ENCODE results near the gene ERG.

Gene ERG

DNA sequence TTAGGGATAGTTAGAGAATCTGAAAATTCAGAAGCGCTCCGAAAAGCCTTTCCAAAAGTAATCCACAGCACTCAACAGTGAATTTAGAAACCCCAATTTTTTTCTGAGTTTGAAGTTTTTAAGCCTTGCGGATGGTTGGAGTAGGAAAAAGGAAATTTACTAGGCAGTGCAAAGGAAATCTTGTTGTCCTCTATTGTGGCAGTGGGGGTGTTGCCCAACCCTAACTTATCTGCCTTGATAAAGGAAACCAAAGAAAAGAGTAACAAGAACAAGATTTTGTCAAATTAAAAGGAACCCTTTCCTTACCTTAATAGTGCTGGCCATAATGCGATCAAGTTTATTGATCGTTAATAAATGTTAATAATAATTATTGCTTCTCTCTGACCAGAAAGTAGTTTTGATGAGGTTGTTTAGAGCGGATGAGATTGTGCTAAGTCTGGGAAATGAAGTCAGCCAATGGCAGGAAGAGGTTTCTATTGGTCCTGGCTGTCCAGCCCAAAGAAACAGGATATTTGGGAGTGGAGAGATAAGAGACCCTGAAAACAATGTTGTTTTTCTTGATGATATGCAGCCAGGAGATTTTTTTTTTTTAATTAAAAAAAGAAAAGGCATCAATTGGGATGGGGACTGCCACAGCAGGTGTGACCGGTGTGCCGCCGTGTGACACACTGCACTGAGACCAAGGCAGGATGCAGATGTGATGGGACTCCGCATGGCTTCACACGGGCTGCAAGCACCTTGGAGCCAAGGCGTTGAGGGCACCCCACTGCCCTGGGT is at the start of gene ERG:
TSS of gene ERG (minus strand) at position 421 of the 777 bp plus-strand sequence. CDS start at position 324, 97 bp downstream.
- no peak for DNase-seq

- DNase-seq = no peak
Observed at GRCh38 chr21:38544661-38545060, 46.4 kb upstream of the ERG start.

DNA sequence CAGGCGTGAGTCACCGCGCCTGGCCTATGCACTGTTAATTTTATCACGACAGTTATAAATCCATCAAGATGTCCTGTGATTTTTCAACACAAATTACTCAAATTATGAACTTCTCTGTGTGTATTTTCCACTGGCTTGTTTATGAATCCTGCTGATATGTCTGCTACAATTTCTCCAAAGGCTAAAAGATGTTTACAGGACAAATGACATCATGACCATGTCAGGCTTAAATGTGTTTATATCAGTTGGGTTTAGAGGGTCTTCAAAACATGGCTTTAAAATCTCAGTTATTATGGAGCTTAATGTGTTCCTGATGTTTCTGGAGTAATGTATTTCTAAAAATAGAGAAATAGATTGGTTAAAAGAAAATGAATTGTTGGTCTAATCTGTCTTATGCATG is 44.0 kb upstream of the ERG start:
- DNase-seq = no peak

GRCh38 chr21:38538353-38538752 is 40.1 kb upstream of the ERG start:
- no peak for DNase-seq

- no peak for DNase-seq
Observed at GRCh38 chr21:38534591-38534990, 36.3 kb upstream of the ERG start.

DNA sequence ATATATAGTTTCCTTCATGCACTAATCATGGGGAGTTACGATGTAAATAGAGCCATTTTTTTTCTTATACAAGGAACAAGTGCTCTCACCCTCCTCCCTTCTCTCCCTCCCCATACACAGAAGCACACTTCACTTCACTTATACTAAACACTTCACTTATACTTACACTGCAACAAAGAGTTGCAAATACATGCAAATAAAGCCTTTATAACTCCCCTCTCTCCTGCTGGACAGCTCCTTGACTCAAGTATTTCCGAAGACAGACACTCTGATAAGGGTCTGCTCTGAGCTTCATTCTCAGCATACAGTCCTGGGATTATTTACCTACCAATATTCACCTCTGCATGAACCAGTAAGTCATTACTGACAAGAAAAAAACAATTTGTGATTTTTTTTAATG is 35.6 kb upstream of the ERG start:
- DNase-seq = no peak

GRCh38 chr21:38531591-38531990 is 33.3 kb upstream of the ERG start:
- DNase-seq = no peak

- DNase-seq = no peak
Observed at GRCh38 chr21:38531039-38531541, 32.8 kb upstream of the ERG start.

DNA sequence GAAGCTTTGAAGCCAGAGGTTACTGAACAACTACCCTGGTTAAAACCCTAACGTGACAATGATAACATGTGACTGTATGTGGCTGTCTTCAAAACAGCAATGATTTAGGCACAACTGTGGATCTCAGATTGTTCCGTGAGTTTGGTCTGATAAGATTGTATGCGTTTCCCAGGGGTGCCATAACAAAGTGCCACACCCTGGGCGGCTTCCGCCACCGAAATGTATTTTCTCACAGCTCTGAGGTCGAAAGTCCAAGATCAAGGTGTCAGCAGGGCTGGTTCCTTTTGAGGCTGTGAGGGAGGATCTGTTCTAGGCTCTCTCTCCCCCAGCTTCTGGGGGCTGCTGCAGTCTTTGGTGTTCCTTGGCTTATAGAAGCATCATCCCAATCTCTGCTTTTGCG is 29.5 kb upstream of the ERG start:
- DNase-seq = no peak

DNA sequence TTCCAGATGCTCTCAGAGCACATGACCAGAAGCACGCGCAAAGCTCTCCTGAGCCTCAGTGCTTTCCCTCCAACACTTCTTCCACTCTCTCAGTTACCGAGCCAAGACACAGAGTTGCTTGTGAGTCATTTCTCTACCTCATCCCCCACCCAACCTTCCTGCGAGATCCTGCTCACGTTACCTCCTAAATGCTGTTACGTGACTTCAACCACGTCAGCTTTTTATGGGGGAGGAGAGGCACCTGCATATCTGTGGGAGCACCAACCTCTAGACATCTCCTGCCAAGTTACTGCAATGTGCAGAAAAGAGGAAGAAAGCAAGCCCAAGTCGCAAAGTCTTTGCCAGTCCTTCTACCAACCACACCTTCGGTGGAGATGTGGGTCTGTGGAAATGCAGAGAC is 27.2 kb upstream of the ERG start:
- no peak for DNase-seq

GRCh38 chr21:38524168-38525153 is 26.2 kb upstream of the ERG start:
- no peak for DNase-seq

DNA sequence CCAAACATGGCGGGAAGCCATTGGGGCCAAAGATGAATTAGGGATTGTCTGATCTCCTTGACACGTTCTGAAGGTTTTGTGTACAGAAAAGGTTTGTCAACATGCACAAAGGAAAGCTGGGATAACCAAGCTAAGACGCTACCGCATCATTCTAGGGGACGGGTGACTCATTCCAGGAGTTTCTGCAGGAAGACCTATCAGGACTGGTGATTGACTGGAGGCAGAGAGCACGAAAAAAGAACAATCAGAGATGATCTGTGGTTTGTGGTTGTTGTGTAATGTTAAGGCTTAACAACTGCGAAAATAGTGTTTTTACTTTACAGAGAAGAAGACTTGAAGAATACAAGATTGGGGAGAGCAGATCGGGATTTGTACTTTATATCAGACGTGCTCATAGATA is 22.2 kb upstream of the ERG start:
- no peak for DNase-seq

DNA sequence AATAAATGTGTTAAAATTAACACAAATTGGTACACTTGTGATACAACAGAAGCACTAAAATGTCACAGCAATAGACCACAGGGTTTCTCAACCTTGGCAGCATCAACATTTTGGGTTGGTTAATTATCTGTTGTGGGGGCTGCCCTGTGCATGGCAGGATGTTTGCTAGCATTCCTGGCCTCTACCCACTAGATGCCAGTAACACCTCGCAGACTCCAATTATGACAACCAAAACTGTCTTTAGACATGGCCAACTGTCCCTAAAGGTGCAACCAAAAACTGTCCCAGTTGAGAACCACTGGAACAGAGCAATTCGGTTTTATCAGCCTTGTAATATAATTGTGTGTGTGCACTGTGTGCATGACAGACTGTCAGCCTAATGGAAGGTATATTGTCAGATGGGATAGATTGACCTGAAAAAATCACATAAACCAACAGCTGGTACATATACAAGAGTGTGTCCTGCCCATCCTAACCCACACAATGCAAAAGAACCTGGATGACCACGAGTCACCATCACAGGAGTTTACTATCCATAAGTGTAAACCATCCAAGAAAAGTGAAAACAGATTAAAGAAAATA is 13.5 kb upstream of the ERG start:
- no peak for DNase-seq

DNA sequence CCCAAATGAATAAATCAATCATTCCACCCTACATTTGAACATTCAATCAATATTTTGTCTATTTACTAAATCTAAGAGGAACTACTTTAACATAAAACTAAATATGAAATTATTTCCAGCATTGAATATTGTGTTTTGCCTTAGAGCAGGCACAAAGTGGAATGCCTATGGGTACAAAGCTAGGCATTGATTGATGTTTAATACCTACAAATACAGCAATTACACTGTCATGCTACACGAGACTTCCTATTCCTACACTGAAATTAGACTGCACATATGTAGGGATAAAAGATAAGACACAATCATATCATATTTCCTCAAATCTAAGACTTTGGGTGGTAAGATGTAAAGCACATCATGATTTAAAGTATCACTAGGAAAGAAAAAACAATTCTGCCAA is 12.9 kb upstream of the ERG start:
- no peak for DNase-seq

- DNase-seq = no peak
Observed at GRCh38 chr21:38507374-38507942, 9.2 kb upstream of the ERG start.

DNA sequence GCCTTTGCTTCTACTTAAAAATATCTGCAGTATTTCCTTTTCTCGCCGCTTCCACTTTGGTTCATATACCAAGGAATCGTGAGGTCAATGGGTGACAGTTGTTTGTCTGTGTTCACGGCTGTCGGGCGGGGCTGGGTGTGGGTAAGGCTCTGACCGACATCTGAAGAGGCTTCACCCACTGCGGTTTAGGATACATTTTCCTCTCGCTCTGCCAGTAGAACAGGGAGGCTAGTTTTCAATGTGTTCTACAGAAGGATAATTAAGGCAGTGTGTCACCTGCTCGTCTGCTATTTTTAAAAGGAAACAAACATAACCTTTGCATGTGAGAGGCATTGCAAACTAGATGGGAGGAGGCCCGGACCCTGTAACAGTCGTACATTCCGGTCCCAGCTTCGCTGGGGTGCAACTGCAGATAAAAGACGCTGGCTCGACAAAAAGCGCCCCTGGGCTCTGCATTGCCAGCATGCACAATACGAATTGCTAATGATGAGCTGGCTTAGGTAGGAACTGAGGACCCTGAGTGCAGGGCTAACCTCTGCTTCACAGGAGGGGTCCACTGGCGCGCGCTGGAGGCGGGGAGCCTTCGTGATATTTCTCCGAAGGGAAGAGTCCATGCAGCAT is 8.5 kb upstream of the ERG start:
- DNase-seq = peak; percentile 52

DNA sequence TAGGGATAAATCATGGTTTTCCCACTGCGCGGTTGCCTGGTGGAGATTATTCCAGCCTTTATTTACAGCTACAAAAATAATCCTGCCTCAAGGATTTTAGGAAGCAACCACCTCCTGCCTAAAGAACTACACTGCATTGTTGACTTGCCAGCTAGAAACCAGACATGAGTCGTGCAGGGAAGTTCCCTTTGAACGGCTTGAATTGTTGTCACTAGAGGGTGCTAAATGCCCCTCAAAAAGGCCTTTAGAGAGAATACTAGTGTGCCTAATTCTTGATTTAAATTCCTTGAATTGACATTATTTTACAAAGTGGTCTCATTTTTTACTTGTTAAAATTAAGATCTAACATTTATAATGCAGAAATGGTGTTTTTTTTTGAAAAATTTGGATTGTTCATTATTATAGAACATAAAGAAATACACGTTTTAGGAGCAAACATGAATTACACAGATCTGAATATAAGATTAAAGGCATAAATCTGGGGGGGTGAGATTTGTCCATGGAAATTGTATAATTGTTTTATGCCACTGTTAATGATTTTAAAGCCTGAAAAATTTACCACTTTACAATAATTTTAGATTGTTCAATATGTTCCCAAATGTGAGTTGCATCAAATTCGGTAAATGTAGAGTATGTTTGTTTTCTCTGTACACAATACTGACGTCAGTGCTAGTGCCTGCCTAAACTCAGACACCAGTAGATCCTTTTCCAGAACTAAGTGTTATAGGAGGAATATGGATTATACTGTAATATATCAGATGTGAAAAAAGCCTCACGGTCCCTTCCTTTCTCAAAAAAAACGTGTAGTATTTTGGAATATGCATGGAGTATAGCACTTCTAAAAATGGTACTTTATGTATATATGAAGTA is 7.6 kb upstream of the ERG start:
- DNase-seq = peak; percentile 75

DNA sequence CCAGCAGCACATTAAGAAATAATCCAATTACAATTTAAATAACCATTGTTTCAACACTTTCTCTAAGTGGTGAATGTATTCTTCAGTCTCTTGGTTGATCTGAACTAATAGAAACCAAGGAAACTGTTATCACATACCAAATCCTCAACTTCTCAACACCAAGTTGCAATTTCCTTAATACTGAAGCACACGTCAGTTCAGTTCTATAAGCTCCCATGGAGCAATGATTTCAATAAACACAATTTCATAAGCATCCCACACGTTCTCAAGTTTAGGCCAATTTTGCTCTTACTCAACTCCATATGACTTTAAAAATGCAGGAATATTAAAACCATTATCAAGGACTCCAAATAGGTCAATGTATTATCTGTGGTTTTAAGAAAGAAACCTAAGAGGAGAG is 5.8 kb upstream of the ERG start:
- peak; percentile 78 for DNase-seq

- DNase-seq = no peak
Observed at GRCh38 chr21:38503583-38503982, 5.3 kb upstream of the ERG start.

DNA sequence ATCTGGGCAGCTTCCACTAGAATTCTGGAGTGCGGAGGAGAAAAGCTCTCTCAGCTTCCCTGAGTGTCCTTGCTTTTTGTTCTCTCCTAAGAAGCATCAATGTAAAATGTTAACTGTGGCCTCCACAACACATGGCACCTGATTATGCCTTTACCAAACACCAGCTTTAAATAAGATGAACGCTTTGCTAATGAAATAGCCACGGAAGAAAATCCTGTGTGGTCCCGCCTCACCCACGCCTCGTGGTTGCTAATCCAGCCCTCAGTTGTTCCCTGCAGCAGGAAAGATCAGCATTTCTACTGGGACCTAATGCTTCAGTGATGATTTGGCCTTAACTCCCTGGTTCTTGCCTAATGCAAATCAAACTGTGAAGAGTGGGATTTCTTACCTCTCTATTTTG is 1.8 kb upstream of the ERG start:
- no peak for DNase-seq

- no peak for DNase-seq
Observed at GRCh38 chr21:38499296-38499695, 1.0 kb upstream of the ERG start.

DNA sequence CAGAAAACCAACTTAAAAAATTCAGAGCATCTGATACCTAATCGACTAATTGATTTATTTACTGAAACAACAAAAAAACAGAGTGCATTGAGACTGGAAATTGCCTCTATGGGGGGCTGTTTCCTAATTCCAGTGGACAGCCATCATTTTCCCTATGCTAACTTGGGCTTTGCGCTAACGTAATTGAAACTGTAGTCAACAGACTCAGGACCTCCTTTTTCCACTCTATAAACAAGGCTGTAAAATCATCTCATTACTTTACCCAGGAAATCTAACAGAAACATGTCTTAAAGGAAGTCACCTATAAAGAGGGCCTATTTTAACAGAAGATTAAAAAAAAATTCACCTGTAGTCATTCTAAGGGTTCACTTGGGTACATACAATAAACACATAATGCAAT is 2.1 kb downstream of the ERG start:
- no peak for DNase-seq

All from inflammatory macrophage treated with lipopolysaccharide for 4 hours (primary cell).